Activated T-cell treated with anti-CD3 and anti-CD28 coated beads, Interleukin-2, amount 50 U/mL, for 72 hours (primary cell): ENCODE results near the gene PRKN. TPM values are rescaled to one million over a fixed set of nuclear protein-coding genes. Genes with fewer than 3 reads are reported as not detected.

Experiments used
- ATAC-seq, 2 donors: fragments of 150-1000 bp; cut with Tn5 transposase; replicated peaks in 1 of 2; 2 replicates each; pipeline ENCODE4 v1.10.0; 2021; ENCODE audit warnings: moderate library complexity in 2 of 2, mild to moderate bottlenecking in 1 of 2
- DNase-seq, 2 donors: peaks; one replicate each; pipeline ENCODE4 v3.0.0; 2021 to 2022; ENCODE audit warnings: mixed read lengths in 1 of 2
- H3K27ac Mint-ChIP-seq: one replicate; pipeline ENCODE4 v1.8.0; 2022; ENCODE audit warnings: mild to moderate bottlenecking, moderate library complexity, mixed read lengths
- H3K27me3 Mint-ChIP-seq: one replicate; pipeline ENCODE4 v1.8.0; 2022; ENCODE audit warnings: low read depth, mixed read lengths
- H3K36me3 Mint-ChIP-seq, 2 donors: one replicate each; pipeline ENCODE4 v1.8.0; 2022; ENCODE audit warnings: mixed read lengths in 2 of 2, mild to moderate bottlenecking in 1 of 2; ENCODE audit not compliant: insufficient read depth in 2 of 2
- H3K4me1 Mint-ChIP-seq: one replicate; pipeline ENCODE4 v1.8.0; 2022; ENCODE audit warnings: low read depth, mixed read lengths
- H3K4me3 Mint-ChIP-seq, 2 donors: one replicate each; pipeline ENCODE4 v1.8.0; 2022; ENCODE audit warnings: mild to moderate bottlenecking in 2 of 2, mixed read lengths in 2 of 2, moderate library complexity in 2 of 2
- H3K9me3 Mint-ChIP-seq, 2 donors: one replicate each; pipeline ENCODE4 v1.8.0; 2022; ENCODE audit warnings: mixed read lengths in 2 of 2
- total RNA-seq, 2 donors: library from RNA; stranded (reverse); gene quantifications; one replicate each; pipeline ENCODE4 v1.2.3, GENCODE V29; 2022

PRKN gene
- total RNA-seq, 2 donors from 2014 or later, result 2.5 to 2.8 TPM

GRCh38 chr6:161543684-161544309, 1183.8 kb downstream of the PRKN start:
- H3K9me3 Mint-ChIP-seq, result no peaks in the 10 kb centered on the region
- H3K27ac Mint-ChIP-seq, result no peak overlapping the region
- DNase-seq (no peak), ATAC-seq (no peak)
- H3K4me1 Mint-ChIP-seq, result no peaks in the 10 kb centered on the region
- H3K36me3 Mint-ChIP-seq, result no peaks in the 10 kb centered on the region
- H3K4me3 Mint-ChIP-seq, result no peak overlapping the region
- H3K27me3 Mint-ChIP-seq, result no peaks in the 10 kb centered on the region

GRCh38 chr6:161542346-161542980, 1185.1 kb downstream of the PRKN start:
- Mint-ChIP-seq H3K27ac (no peak overlapping the region), H3K27me3 (no peaks in the 10 kb centered on the region), H3K9me3 (no peaks in the 10 kb centered on the region), H3K4me3 (no peak overlapping the region), H3K36me3 (no peaks in the 10 kb centered on the region), H3K4me1 (no peaks in the 10 kb centered on the region)
- no peak for ATAC-seq
- DNase-seq, result no peak

- DNase-seq, result no peak
- no peaks in the 10 kb centered on the region for H3K36me3 Mint-ChIP-seq
- no peaks in the 10 kb centered on the region for H3K27me3 Mint-ChIP-seq
- no peak for ATAC-seq
- no peaks in the 10 kb centered on the region for H3K9me3 Mint-ChIP-seq
- no peaks in the 10 kb centered on the region for H3K4me1 Mint-ChIP-seq
- H3K27ac Mint-ChIP-seq, result no peak overlapping the region
- H3K4me3 Mint-ChIP-seq, result no peak overlapping the region
Measured at GRCh38 chr6:161540532-161540931, 1187.0 kb downstream of the PRKN start.

GRCh38 chr6:161536224-161536630, 1191.3 kb downstream of the PRKN start:
- H3K4me3 Mint-ChIP-seq, result no peak overlapping the region
- H3K27me3 Mint-ChIP-seq, result no peaks in the 10 kb centered on the region
- H3K36me3 Mint-ChIP-seq, result no peaks in the 10 kb centered on the region
- H3K4me1 Mint-ChIP-seq, result no peaks in the 10 kb centered on the region
- H3K9me3 Mint-ChIP-seq, result no peaks in the 10 kb centered on the region
- DNase-seq (no peak), ATAC-seq (no peak)
- no peak overlapping the region for H3K27ac Mint-ChIP-seq

- no peak overlapping the region for H3K4me3 Mint-ChIP-seq
- no peak overlapping the region for H3K27ac Mint-ChIP-seq
- no peaks in the 10 kb centered on the region for H3K27me3 Mint-ChIP-seq
- DNase-seq (no peak), ATAC-seq (no peak)
- H3K4me1 Mint-ChIP-seq, result no peaks in the 10 kb centered on the region
- H3K9me3 Mint-ChIP-seq, result no peaks in the 10 kb centered on the region
- H3K36me3 Mint-ChIP-seq, result no peaks in the 10 kb centered on the region
Measured at GRCh38 chr6:161534264-161534873, 1193.2 kb downstream of the PRKN start.

GRCh38 chr6:161533266-161533665, 1194.3 kb downstream of the PRKN start:
- no peaks in the 10 kb centered on the region for H3K36me3 Mint-ChIP-seq
- H3K4me3 Mint-ChIP-seq, result no peak overlapping the region

GRCh38 chr6:161532536-161532935, 1195.0 kb downstream of the PRKN start:
- DNase-seq (no peak), ATAC-seq (no peak)
- no peak overlapping the region for H3K4me3 Mint-ChIP-seq
- H3K9me3 Mint-ChIP-seq, result no peaks in the 10 kb centered on the region
- H3K27me3 Mint-ChIP-seq, result no peaks in the 10 kb centered on the region
- peaks cover 4% of the 10 kb centered on the region for H3K4me1 Mint-ChIP-seq
- no peaks in the 10 kb centered on the region for H3K36me3 Mint-ChIP-seq
- H3K27ac Mint-ChIP-seq, result no peak overlapping the region

More at GRCh38 chr6:161533266-161533665, 1194.3 kb downstream of the PRKN start:
- no peaks in the 10 kb centered on the region for H3K9me3 Mint-ChIP-seq
- ATAC-seq (no peak), DNase-seq (no peak)
- H3K27ac Mint-ChIP-seq, result no peak overlapping the region
- H3K27me3 Mint-ChIP-seq, result no peaks in the 10 kb centered on the region
- peaks cover 4% of the 10 kb centered on the region for H3K4me1 Mint-ChIP-seq

- no peak overlapping the region for H3K4me3 Mint-ChIP-seq
- no peaks in the 10 kb centered on the region for H3K27me3 Mint-ChIP-seq
- no peaks in the 10 kb centered on the region for H3K9me3 Mint-ChIP-seq
- ATAC-seq (no peak), DNase-seq (no peak)
- H3K36me3 Mint-ChIP-seq, result no peaks in the 10 kb centered on the region
- peaks cover 4% of the 10 kb centered on the region for H3K4me1 Mint-ChIP-seq
- no peak overlapping the region for H3K27ac Mint-ChIP-seq
Measured at GRCh38 chr6:161526794-161527193, 1200.8 kb downstream of the PRKN start.

- Mint-ChIP-seq H3K36me3 (no peaks in the 10 kb centered on the region), H3K4me3 (no peak overlapping the region), H3K4me1 (no peaks in the 10 kb centered on the region), H3K27ac (no peak overlapping the region), H3K9me3 (no peaks in the 10 kb centered on the region), H3K27me3 (no peaks in the 10 kb centered on the region)
- no peak for DNase-seq
- ATAC-seq, result peak in 1 of 2 donors; percentile 26
Measured at GRCh38 chr6:161523362-161523761, 1204.2 kb downstream of the PRKN start.

GRCh38 chr6:161522276-161522675, 1205.3 kb downstream of the PRKN start:
- no peaks in the 10 kb centered on the region for H3K27me3 Mint-ChIP-seq
- no peak overlapping the region for H3K27ac Mint-ChIP-seq
- no peaks in the 10 kb centered on the region for H3K36me3 Mint-ChIP-seq
- no peak overlapping the region for H3K4me3 Mint-ChIP-seq
- H3K4me1 Mint-ChIP-seq, result no peaks in the 10 kb centered on the region
- no peaks in the 10 kb centered on the region for H3K9me3 Mint-ChIP-seq
- DNase-seq (no peak), ATAC-seq (no peak)

GRCh38 chr6:161511447-161512095, 1216.0 kb downstream of the PRKN start:
- Mint-ChIP-seq H3K4me3 (no peak overlapping the region), H3K9me3 (peaks cover 1 to 5% of the 10 kb centered on the region in 2 donors), H3K36me3 (no peaks in the 10 kb centered on the region), H3K27me3 (no peaks in the 10 kb centered on the region), H3K4me1 (no peaks in the 10 kb centered on the region), H3K27ac (no peak overlapping the region)
- no peak for ATAC-seq
- no peak for DNase-seq

- Mint-ChIP-seq H3K9me3 (peaks cover 1 to 9% of the 10 kb centered on the region in 2 donors), H3K4me1 (no peaks in the 10 kb centered on the region), H3K36me3 (no peaks in the 10 kb centered on the region), H3K4me3 (no peak overlapping the region), H3K27me3 (no peaks in the 10 kb centered on the region), H3K27ac (no peak overlapping the region)
- DNase-seq (no peak), ATAC-seq (no peak)
Measured at GRCh38 chr6:161508341-161508740, 1219.2 kb downstream of the PRKN start.

GRCh38 chr6:161507375-161507774, 1220.2 kb downstream of the PRKN start:
- Mint-ChIP-seq H3K9me3 (peaks cover 1 to 13% of the 10 kb centered on the region in 2 donors), H3K4me3 (no peak overlapping the region), H3K27me3 (no peaks in the 10 kb centered on the region), H3K36me3 (no peaks in the 10 kb centered on the region), H3K4me1 (no peaks in the 10 kb centered on the region), H3K27ac (no peak overlapping the region)
- ATAC-seq, result no peak
- DNase-seq, result no peak
